ENCODE data around the gene PSMD3.

Gene PSMD3

DNA sequence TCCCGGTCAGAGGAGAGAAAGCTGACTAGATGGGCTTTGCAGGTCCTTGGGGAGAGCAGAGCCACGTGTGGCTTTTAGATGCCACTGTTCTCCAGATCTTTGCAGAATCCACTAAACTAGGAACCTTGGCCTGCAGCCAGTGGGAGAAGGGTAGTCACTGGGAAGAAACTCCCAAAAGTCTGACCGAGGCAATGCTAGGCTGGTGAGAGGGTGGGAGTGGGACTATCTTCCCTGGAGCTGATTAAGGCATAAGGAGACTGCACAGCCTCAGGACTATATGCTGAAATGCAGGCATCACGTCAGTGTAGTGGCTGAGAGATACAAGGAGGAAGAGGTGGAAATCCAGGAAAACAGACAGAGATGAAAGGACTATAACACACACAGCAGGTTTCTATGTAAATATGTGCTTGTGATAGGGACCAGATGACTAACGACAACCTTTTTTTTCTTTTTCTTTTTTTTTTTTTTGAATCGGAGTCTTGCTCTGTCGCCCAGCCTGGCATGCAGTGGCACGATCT lies 20.0 kb upstream of the PSMD3 start:
- DNase-seq (ENCODE audit: low read depth, low spot score): no peak

DNA sequence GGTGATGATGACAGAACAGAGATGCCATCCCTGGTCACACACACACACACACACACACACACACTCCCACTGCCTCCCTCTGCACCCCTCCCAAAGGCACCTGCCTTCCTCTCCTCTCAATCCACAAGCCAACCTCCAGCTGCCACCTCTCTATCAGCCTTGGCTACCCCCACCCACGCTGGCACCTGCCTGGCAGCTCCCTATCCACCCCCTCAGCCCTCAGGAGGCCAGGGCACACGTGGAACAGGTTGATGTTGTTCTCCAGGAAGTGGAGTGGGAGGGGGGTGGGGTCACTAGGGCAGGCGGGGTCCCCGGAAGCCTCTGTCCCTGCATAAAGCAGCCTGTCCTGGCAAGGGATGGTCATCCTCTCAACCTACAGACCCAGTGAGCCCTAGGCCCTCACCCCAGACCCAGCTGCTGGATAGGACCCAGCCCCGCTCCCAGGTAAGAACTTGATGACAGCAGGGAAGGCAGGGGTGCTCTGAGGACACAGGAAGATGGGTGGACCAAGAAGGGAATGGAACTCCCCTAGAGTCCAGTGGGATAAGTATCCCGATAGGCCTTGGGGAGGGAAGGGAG lies 17.9 kb upstream of the PSMD3 start, which contains the start of gene GSDMA:
GSDMA (plus strand) TSS at position 363 of the 579 bp plus-strand sequence. CDS start 2,684 bp downstream, outside the sequence.
- DNase-seq (ENCODE audit: low read depth, low spot score): no peak

DNA sequence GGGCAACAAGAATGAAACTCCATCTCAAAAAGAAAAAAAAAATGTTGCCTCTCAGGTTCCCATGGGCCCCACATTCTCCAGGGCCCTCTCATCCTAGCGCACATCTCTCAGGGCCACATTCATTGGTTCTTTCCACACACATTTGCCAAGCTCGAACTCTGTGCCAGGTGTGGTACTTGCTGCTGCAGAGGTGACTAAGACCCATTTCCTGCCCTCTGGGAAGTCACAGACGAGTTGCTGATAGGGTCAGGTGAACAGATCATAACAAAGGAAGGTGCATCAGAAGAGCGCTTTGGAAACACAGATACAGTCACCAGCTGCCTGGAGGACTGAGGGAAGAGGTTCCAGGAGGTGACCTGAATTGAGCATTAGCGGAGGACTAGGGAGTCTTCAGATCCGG lies 16.8 kb upstream of the PSMD3 start:
- no peak for DNase-seq (ENCODE audit: low read depth, low spot score)

DNA sequence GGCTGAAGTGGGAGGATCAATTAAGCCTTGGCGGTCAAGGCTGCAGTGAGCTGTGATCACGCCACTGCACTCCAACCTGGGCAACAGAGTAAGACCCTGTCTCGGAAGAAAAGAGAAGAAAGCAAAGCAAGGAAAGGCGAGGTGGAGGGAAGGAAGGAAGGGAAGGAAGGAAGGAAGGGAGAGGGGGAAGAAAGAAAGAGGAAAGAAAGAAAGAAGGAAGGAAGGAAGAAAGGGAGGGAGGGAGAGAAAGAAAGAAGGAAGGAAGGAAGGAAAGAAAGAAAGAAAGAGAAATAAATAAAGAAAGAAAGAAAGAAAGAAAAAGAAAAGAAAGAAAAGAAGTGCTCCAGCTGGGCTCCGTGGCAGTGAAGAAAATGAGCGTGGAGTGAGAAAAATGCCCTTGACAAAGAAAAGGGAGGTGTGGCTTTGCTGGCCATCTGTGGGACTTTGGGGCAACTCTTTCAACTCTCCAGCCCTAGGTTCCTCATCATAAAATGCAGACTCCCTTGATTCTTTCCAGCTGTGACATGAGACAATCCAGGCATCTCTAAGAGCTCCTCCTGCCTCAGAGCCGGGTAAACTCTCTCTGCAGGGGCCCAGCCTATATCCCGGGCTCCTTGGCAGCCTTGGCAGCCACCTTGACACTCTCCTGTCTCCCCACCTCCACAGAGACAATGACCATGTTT lies 15.4 kb upstream of the PSMD3 start:
- no peak for DNase-seq (ENCODE audit: low read depth, low spot score)

DNA sequence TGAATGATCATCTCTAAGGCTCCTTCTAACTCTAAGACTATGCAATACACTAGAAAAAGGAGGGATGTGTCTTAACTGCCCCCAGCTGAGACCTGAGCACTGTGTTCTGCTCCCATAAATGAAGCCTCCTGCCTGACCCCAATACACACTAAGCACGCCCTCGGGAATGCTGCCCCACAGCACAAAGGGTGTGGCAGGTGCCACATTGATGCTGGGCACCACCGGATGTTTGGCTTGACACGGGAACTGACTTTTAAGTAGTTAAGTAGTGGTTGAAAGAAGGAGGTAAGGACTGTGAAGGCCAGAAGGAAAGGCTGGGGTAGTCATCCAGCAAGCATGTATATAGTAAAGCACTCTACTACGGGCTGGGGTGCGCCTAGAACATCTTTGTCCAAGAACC lies 13.8 kb upstream of the PSMD3 start:
- no peak for DNase-seq (ENCODE audit: low read depth, low spot score)

DNA sequence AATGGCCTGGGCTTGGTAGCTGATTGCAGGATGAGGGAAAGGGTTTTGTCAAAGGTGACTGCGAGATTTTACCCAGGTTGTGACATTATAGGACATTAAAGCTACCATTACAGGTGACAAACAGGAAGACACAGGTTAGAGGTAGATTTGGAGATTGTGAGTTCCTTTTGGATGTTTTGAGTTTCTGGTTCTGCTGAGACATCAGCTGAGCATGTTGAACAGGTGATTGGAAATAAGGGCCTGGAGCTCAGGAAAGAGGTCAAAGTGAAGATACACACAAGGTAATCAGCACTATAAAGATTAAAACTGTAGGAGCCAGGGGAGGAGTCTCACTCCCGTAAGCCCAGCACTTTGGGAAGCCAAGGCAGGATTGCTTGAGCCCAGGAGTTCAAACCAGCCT lies 11.8 kb upstream of the PSMD3 start:
- DNase-seq (ENCODE audit: low read depth, low spot score): no peak

DNA sequence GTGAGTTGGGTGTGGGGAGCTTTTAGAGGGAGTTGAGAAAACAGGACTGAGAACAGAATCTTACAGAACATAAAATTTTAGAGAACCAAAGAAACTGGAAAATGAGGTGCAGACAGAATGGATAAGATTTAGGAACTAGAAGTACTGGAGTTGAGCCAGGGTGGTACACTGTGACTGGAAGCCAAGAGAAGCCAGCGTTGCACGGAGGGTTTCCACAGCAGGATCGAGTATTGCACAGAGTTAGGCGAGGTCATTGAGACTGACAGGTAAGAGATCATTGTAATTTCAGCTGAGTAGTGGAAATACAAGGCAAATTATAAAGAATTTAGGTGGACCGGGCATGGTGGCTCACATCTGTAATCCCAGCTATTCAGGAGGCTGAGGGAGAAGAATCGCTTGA lies 11.2 kb upstream of the PSMD3 start:
- DNase-seq (ENCODE audit: low read depth, low spot score): no peak

DNA sequence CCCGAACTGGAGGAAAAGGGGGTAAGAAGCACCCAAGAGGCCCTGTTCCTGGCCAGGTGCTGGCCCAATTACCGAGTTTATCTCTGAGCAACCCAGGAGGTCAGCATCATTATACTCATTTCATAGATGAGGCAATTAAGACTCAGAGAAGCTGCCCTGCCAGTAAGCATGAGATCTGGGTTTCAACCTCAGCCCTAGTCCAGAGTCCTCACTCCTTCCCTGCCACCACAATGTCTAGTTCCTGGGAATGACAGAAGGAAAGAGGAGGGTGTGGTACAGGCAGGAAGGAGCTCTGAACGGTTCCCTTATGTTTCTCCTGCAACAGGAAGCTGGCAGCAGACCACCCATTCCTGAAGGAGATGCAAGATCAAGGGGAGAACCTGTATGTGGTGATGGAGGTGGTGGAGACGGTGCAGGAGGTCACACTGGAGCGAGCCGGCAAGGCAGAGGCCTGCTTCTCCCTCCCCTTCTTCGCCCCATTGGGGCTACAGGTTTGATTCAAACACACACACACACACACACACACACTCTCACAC lies 10.4 kb upstream of the PSMD3 start:
- DNase-seq (ENCODE audit: low read depth, low spot score): no peak

DNA sequence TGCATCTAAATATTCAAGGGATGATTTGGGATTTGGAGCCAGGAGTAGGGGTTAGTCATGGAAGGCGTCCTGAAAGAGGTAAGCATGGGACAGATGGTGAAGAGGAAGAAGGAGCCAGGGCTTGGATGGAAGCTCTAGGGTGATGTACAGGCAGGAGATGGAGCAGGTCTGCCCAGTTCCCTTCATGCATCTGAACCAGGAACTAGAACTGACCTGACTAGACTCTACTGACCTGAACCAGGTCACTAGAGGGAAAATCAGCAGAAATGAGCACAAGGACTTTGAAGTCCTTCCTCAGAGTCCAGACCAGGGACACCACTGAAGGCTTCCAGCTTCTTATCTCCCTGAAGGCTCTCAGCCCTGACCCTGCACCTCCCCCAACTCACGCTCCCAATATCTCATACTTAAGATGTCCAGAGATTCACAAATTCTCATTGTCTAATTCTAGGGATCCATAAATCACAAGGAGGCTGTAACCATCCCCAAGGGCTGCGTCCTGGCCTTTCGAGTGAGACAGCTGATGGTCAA lies 9.5 kb upstream of the PSMD3 start:
- DNase-seq (ENCODE audit: low read depth, low spot score): no peak

DNA sequence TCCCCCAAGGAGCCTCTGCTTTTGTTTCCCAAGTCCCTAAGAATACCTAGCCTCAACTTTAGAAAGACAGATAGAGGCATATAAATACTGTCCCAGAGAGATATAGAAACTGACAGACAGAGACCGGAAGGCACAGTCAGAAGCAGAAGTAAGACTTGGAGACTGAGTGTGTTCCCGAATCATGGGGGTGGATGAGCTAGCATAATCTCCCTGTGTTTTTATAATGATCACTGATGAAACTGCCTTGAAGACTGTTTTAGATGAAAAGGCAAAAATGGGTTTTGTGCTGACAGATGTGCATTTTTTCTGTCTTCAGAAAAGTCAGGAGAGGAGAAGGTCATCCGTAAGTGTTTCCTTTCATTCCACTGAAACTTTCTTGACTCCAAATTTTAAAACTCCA lies 8.3 kb upstream of the PSMD3 start:
- DNase-seq (ENCODE audit: low read depth, low spot score): no peak

DNA sequence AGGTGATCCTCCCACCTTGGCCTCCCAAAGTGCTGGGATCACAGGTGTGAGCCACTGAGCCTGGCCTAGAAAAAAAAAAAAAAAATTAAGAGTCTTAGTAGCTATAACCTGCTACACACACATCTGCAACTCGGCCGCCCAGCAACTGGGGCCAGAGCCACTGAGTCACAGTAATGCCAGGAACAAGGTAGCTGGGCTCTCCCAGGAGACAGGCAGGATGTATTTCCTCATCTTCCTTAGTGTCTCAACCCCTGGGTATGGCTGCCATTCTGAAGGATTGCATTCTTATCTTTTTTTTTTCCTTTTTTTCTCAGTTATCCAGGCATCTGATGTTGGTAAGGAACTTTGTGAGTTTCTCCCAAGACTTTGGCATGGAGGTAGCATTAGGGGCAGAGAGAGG lies 7.1 kb upstream of the PSMD3 start:
- no peak for DNase-seq (ENCODE audit: low read depth, low spot score)

DNA sequence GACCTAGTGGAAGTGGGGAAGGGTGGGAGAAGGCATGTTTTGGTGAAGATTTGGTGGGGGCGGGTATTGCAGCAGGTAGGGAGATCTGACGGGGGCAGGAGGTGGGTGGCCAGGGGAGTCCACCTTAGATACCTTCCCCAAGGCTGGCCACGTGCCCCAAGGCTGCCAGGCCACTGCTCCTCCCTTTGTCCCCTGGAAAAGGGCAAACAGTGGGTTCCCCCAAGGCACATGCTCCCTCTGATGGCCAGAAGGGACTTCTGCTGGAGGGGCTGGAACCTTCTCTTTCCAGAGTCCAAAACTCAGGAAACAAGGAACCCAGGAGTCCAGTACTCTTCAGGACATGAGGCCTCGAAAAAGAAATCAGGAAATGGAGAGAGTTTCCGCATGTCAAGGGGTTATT lies 6.2 kb upstream of the PSMD3 start:
- no peak for DNase-seq (ENCODE audit: low read depth, low spot score)

DNA sequence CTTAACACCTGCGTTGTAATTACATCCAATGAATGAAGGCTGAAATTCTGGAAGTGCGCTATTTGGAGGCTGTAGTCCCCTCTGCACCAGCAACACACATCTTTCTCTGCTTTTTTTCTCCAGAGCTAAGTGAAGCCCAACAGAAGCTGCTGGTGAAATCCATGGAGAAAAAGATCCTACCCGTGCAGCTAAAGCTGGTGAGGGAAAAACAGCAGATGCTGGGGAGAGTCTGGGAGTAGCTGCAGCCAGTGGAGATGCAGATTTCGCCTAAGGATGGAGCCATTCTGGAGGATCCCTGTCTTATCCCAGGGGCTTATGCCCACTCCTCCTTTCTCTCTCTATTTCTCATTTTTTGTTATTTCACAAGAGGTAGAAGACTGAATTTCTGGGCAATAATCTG lies 4.8 kb upstream of the PSMD3 start:
- no peak for DNase-seq (ENCODE audit: low read depth, low spot score)

DNA sequence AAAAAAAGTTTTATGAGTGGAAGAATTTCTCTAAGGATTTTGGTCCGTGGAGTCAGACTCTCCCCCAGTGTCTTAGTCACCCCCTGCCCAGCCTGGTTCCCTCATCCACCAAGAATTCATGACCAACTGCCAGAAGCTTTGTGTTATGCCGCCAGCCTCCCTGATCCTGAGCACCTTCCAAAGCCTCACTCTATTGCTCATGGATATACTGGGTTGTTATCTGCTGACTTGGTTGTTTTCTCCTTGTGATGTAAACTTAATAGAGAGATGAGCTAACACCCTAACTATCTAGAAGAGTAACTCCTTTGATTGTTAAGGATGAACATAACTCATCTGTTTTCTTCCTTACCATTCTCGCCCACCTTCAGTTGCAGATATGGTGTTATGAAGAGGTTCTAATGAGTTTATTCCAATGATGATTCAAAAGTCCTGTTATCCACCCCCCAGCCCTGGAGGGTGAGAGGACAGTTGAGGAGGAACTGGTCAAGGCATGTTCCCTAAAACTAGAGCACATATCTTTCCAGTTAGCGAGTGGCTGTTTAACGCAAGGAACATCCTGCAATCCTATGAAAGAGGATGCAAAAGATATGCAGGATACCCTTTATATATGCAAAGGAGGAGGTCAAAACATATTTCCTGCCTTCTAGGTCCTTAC lies 1.5 kb upstream of the PSMD3 start:
- peak; percentile 35 for DNase-seq (ENCODE audit: low read depth, low spot score)

DNA sequence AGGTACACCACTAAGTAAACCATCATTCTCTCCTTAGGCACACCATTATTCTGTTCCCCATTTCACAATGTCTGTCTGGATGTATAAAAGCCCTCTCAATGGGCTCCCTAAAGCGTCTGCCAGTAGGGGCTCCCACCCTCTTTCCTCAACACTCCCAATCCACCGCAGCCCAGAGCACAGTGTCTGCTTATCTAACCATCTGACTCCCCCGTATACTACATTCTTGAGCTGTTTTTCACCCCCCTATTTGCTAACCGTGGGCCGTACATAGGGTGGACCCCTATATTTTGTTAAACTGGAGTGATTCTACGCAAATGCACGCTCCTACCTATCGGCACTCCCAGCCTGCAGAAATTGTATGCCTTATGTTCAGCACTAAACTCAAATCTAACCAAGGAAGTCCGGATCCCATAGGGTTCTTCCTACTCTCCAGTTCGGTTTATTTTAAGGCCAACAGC lies 685 bp upstream of the PSMD3 start:
- no peak for DNase-seq (ENCODE audit: low read depth, low spot score)

DNA sequence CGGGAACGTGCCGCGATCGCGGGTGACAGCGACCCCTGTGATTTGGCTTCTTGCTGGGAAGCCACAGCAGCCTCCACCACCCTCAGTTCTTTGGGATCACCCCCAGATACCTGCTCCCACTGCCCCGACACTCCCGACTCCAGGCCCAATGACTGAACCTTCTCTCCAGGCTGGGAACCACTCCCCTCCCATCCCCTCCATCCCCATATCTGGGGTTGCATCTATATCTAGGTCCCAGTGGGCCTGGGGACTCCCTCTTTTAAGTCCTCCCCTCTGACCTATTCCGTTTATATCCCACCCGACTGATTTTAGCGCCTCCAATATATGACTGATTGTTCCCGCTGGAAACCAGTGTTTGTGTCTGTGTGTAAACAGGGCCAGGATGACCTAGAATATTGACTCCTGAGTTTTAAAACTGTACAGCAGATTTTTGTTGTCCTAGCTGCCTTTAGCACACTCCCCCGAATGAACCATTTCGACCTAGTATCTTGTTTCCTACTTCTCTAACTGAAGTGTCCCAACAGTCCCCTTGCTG lies 667 bp downstream of the PSMD3 start:
- DNase-seq (ENCODE audit: low read depth, low spot score): no peak

DNA sequence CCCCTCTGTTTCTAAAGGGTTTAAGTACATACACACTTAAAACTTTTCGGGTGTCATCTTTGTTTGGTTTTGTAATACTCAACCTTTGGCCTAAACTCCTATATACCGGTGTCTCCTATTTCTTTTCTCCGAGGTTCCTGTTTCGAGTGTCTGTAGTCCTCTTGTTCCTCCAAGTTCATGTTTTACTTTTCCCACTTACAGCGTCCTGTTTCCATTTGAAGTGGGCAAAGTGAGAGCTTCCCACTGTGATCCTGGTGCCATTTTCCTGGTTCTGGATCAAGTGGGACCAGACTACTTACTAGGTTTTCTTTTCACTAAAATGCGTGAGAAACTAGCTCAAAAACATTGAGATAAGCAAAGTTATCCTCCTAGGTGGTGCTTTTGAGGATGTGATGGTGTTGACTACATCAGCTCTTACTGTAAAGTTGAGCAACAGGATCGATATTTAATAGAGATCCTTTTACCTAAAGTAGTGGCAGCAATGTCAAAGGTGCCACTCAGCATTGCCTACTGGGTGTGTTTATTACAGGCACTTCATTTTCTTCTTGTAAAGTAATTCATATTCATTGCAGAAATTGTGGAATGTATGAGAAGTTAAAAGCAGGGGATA lies 1.3 kb downstream of the PSMD3 start:
- no peak for DNase-seq (ENCODE audit: low read depth, low spot score)

DNA sequence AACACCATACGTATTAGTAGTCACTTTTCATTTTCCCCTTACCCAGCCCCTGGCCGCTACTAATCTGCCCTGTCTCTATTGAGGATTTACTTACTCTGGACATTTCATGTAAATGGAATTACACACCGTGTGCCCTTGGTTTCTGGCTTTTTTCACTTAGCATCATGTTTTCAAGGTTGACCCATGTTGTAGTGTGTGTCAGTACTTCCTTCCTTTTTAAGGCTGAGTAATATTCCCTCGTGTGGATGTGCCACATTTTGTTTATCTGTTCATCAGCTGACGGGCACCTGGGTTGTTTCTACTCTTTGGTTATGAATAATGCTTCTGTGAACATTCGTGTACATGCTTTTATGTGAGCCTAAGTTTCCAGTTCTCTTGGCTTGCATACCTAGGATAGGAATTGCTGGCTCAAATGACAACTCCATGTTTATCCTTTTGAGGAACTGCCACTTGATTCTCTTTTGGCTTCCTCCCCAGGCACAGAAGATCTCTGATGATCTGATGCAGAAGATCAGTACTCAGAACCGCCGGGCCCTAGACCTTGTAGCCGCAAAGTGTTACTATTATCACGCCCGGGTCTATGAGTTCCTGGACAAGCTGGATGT lies 7.7 kb downstream of the PSMD3 start:
- no peak for DNase-seq (ENCODE audit: low read depth, low spot score)

DNA sequence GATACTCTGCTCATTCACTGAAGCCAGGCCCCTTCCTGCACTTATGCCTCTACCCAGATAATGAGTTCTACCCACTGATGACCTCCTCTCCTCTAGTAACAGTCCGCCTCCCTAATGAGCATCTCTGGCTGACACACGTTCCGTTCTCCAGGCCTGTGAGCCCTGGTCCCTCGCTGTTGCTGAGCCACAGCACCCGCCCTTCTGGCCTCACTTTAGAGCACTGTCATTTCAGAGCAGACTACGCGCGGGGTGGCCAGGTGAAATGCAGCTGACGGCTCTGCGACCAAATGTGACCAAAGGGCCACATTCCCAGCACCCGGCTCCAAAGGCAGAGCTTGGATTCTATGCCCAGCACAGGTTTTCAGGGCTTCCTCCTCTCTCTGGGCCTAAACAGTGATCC lies 13.8 kb downstream of the PSMD3 start:
- DNase-seq (ENCODE audit: low read depth, low spot score): no peak

DNA sequence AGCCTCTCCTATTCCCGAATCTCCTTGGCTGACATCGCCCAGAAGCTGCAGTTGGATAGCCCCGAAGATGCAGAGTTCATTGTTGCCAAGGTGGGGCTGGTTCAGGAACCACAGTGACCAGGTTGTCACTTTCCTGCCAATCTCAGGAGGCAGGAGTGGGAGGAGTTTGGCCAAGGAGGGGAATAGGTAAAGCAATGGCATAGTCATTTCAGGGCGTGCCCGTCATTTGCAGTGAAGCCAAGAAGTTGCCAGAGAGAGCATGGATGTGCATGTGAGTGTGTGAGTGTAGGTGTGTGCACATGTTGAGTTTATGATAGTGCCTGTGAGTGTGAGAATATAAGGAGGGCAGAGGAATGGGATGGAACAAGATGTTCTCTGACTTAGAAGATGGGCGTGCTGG lies 14.8 kb downstream of the PSMD3 start:
- DNase-seq (ENCODE audit: low read depth, low spot score): no peak

DNA sequence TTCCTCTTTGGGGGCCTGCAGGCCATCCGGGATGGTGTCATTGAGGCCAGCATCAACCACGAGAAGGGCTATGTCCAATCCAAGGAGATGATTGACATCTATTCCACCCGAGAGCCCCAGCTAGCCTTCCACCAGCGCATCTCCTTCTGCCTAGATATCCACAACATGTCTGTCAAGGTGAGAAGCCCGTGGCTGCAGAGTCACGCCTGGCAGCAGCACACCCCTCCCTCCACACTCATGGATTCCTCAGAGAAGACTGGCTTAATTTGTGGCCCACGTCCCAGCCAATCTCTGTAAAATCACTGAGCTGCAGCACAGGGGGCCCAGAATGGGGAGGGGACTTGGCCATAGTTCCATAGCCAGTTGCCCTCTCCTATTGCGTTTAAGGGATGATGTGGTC lies 15.6 kb downstream of the PSMD3 start:
- no peak for DNase-seq (ENCODE audit: low read depth, low spot score)

All from ELF-1 (cell line).